Erythroblast (primary cell): Measurements from ENCODE around the gene DHRS3.

Source experiments
- DNase-seq, 2 experiments: peaks; one replicate each; lab custom pipeline; 2025; lab: John Stamatoyannopoulos, UW
- GATA1 ChIP-seq: IDR thresholded peaks from 2 replicates; pipeline ENCODE4 v1.6.1; 2011; ENCODE audit warnings: low read depth, mild to moderate bottlenecking, control low read depth, low read length, moderate library complexity
- POLR2A ChIP-seq: IDR thresholded peaks from 2 replicates; pipeline ENCODE4 v1.6.1; 2011; ENCODE audit warnings: mild to moderate bottlenecking, low read length

DHRS3 gene

DNA sequence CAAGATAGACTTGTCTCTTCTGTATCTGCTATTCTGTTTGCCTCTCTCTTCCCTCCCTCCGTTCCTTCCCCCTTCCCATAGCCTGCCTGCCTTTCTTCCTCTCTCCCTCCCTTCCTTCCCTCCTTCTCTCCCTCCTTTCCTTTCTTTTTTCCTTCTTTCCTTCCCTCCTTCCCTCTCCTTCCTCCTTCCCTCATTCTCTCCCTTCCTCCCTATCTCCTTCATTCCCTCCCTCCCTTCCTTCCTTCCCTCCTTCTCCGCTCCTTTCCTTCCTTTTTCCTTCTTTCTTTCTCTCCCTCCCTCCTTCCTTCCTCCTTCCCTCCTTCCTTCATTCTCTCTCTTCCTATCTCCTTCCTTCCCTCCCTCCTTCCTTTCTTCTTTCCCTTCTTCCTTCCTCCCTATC is 26.8 kb upstream of the DHRS3 start:
- no peak for DNase-seq
- no peak for TF ChIP-seq POLR2A
- no peak for TF ChIP-seq GATA1

DNA sequence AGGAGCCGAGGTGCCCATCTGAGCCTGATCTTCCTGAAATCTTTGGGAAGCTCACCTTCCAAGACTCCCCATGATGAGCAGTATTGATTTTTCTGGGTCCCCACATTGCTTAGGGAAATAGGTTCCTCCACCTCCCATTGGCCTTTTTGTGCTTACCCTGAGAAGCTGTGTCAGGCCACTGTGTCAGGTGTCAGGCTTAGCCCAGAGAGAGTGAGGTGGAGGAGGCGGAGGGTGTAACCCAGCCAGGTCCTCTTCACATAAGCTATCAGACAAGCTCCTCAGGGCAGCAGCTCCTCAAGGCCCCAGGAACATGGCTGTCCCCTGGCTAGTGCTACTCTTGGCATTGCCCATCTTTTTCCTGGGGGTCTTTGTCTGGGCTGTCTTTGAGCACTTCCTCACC is 26.2 kb upstream of the DHRS3 start:
- TF ChIP-seq GATA1 (no peak), POLR2A (no peak)
- DNase-seq: no peak

DNA sequence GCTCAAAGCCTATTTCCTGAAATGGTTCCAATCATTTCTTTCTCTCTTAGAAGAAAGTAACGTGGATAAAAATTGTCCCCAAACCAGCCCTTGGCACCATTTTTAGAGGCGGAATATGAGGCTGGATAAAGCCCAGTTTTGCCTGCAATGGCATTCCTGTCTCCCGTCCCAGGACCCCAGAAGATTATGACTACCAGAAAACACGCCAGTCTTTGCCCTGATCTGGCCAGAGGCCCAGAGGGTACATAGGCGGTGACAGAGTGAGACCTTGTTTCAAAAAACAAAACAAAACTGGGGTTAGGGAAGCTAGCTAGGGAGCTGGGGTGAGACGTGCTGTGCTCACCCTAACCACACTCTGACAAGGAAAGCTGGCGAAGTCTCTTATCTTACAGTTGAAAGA is 25.8 kb upstream of the DHRS3 start, which contains the start of gene AADACL4:
Gene AADACL4 (plus strand): TSS at position 301 of the 400 bp plus-strand sequence. CDS start 462 bp downstream, outside the sequence.
- DNase-seq: no peak
- TF ChIP-seq GATA1: no peak
- no peak for TF ChIP-seq POLR2A

DNA sequence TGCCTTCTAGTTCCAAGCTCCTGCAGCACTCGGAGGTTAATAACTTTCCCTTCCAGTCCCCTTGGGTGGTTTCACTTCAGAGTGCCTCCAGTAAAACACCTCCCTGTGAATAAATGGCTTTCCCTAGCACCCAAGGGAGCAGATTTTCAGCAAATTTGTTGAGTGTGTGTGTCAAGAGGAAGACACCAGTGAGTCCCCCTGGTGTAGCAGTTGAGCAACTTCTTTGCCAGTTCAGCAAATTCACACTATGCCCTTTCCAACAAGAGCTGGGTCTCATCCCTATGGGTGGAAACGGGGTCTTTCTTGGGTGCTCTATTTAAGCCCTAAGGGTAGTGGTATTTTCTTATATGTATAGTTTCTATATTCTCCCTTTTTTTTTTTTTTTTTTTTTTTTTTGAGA is 25.1 kb upstream of the DHRS3 start:
- TF ChIP-seq POLR2A (no peak), GATA1 (no peak)
- DNase-seq: no peak

DNA sequence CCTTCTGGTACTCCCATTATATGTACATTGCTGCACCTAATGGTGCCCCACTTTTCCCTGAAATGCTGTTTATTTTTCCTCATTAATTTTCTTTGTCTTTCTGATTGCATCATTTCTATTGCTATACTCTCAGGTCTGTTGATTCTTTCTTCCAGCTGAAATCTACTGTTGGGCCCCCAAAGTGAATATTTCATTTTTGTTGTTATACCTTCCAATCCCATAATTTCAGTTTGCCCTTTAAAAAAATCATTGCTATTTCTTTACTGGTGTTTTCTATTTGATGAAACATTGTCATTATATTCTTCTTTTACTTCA is 22.9 kb upstream of the DHRS3 start:
- TF ChIP-seq POLR2A (no peak), GATA1 (no peak)
- DNase-seq: no peak

DNA sequence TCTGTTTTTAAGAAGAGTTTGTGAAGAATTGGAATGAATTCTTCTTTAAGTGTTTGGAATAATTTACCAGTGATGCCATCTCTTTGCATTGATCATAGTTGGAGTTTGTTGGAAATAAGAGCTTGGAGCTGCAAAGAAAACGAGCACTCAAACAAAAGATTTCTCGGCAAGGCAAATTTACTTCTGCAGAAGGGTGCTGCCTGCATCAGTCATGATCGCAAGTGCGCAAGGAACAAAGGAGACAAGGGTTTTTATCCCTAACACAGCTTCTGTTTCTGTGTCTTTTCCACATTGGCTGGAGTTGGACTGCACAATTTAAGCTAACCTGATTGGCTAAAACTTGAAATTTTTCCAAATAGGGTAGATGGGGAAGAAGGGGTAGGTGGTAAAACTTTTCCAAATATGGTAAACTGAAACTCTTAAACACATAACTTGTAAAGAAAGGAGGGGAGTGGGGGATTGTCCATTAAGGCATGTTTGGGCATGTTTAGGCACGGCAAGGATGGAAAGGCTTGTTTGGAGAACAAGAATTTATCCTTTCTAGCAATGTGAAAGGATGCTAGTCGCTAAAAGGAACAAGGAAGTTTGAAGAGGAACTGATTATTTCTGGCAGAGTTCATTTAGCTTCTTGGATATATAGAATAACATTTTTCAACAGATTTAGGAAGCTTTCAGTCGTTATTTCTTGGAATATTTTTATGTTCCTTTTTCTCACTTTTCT is 22.4 kb upstream of the DHRS3 start:
- TF ChIP-seq POLR2A: no peak
- no peak for TF ChIP-seq GATA1
- DNase-seq: no peak

DNA sequence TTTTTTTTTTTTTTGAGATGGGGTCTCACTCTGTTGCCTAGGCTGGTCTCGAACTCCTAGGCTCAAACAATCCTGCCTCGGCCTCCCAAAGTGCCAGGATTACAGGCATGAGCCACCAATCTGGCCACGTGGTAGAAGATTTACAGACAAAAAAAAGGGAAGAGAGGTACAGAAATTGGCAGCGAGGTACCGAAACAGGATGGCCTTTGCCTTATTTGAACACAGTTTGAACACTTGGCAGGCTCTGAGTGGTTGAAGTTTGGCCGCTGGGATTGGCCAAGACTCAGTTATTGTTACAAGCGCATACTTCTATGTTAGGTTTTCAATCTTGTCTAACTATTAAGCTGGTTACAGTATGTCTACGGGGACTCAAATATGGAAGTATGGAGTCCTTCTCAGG is 19.7 kb upstream of the DHRS3 start:
- no peak for TF ChIP-seq POLR2A
- TF ChIP-seq GATA1: no peak
- no peak for DNase-seq

DNA sequence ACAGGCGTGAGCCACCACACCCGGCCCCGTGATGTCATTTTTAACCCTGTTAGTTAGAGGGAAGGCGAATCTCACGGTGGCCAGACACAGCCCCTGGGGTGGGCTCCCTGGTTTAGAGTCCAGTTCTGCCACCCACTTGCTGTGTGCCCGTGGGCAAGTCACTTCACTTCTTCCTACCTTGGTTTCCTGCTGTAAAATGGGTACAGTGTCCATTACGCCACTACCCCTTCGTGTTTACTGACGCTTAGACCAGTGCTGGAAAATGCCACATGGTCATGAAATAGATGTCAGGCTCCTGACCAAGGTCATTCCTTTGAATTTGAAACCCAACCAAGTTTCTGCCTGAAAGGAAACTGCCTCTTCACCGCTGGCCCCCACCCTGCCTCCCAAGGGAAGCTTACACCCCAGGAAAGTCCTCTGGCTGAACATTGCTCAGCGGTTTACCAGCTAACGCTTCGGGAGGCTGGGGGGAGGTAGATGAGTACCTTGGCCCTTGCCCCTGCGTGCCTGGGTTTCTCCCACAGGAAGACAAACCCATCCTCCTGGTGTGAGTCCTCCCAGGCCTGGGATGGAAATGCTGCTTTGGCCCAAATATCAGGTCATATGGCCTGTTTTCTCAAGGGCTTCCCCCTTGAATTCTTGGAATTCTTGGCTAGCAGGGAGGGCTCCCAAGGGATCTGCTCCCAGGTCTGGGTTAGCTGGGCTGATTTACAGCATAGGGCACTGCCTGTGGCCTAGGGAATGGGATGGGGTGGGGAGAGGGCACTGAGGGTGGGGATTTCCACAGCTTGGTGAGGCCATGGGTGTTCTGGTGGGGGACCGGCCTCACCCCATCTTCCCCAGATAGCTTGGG is 18.3 kb upstream of the DHRS3 start:
- TF ChIP-seq POLR2A (no peak), GATA1 (no peak)
- no peak for DNase-seq

DNA sequence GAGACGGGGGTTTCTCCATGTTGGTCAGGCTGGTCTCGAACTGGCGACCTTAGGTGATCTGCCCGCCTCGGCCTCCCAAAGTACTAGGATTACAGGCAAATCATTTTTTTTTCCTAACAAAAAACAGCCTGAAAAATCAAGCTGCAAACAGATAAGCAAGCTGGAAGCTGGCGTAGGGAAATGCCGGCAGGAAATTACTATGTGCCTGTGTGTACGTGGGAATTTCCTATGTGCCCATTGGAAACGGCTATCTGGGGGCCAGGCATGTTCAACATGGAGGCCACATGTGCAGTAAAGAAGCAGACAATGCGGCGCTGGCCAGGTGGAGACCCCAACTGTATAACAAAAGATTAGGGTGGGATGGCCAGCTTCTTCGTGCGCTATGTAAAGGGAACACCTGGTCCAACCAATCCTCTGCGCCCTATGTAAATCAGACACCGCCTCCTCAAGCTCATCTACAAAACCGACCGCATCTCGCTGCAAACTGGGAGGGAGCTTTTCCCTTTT is 16.7 kb upstream of the DHRS3 start:
- DNase-seq: no peak
- TF ChIP-seq GATA1: no peak
- TF ChIP-seq POLR2A: no peak

DNA sequence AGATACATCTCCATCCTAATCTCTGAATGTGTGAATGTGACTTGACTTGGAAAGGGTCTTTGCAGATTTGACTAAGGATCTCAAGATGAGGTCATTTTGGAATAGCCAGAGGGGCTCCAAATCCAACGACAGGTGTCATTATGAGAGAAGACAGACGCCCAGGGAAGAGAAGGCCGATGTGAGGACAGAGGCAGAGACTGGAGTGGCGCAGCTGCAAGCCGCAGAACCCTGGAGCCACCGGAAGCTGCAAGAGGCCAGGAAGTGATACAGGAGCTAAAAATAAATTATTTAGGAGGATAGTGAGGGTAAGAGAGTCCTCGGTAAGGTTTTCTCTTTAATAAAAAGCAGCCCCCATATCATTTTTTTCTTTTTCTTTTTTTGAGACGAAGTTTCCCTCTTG is 16.1 kb upstream of the DHRS3 start:
- TF ChIP-seq POLR2A (no peak), GATA1 (no peak)
- DNase-seq: no peak

DNA sequence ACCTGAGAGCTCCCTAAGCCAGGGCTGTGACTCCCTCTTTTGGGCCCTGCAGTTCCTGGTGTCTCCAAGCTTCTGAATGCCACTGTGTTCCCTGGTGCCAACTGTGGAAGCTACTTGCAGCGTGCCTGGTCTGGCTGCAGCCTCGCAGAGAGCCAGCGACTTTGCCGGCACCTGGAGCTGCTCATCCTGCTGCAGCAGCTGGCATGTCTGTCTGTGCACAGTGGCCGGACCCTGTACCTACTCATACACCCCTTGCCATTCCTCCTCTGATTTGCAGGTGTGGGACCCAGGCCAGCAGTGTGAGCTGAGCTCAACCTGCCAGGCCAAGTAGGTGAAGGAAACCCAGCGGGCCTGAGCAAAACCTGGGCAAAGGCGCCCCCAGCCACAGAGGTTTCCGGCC is 13.6 kb upstream of the DHRS3 start:
- no peak for DNase-seq
- TF ChIP-seq POLR2A (no peak), GATA1 (no peak)

DNA sequence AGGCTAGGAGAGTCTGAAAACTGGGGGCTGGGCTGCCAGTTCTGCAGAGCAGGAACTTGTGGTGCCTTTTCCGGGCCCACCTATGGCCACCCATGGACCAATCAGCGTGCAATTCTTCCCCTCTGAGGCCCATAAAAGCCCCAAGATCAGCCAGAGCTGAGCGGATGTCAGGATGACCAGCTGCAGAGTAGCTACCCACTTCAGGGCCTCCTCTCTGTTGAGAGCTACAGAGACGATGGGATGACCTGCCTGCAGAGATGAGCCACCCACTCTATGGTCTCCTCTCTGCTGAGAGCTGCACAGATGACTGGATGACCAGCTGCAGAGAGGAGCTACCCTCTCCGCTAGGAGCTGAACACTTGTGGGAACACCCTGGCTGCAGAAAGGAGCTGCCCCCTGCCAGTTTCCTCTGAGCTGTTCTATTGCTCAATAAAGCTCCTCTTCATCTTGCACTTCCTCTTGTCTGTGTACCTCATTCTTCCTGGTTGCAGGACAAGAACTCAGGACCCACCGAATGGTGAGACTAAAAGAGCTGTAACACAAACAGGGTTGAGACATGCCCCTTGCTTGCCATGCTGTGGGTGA is 13.0 kb upstream of the DHRS3 start:
- no peak for DNase-seq
- TF ChIP-seq POLR2A (no peak), GATA1 (no peak)

DNA sequence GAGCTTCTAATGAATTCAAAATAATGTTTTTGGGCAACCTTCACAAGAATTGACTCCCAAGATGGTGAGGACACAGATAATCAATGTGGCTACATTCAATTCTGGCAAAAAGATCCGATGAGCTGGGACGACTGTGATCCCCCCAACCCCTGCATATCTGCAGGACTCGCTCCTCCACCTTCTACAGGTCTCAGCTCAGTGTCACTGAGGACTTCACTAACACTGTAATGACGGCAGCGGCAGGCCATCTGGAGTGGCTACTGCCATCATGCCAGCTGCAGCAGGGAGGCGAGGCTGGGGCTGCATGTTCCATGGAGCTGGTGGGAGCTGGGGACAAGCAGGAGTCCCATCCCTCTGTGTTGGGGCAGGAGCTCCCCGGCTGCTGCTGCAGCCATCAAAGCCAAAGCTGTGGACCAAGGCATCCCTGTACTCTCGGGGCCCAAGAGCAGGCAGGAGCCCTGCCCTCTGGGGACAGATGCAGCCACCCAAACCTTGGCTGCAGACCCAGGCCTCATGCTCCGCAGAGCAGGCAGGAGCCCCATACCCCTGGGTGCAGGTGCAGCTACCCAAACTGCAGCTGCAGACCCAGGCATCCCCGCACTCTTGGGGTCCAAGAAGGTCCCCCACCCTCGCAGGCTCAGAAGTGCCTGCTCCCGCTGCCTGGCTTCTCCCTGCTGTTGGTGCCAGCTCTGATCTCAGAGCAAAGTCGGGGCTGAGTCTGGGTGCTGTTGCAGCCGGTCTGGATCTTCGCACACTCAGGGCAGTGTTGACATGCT is 12.2 kb upstream of the DHRS3 start:
- DNase-seq: no peak
- TF ChIP-seq POLR2A (no peak), GATA1 (no peak)

DNA sequence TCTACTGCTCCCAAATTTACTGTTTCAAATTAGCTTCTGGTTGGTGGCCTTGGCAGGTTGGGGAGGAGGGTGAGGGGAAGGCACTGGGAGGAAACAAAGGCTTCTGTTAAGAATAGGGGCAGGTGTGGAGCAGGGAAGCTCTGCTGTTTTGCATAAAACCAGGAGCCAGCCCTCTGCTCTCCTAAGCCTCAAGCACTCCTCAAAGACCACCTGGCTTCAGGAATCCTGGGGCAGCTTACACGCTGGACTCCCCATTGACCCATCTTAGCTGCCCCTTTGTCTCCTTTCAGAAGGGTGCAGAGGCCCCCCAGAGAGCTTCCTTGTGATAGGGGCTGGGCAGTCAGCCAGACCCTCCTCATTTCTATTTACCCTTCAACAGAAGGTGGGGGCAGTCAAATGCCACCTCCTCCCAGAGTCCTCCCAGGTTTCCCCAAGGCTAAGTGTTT is 11.5 kb upstream of the DHRS3 start:
- TF ChIP-seq GATA1 (no peak), POLR2A (no peak)
- no peak for DNase-seq

DNA sequence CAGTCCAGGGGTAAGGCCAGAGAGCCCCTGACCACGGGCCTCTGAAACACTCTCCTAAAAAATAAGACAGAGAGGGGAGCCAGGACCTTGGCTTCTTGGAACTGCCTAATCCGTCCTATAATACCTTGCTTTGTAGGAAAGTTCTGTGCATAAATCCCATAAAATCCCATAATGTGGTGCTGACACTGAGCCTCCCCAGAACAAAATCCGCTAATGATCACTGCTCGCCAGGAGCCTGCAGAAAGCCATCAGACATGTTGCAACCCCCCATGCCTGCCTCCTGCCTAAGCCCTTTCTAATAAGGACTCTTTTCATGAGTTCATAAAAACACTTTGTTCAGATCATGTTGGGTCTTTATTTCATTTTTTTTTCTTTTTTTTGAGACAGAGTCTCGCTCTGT is 9.3 kb upstream of the DHRS3 start:
- no peak for DNase-seq
- TF ChIP-seq POLR2A (no peak), GATA1 (no peak)
